Measurements from ENCODE around the gene PPP1R13B.

GRCh38 chr14:103845327-103845726, 2.0 kb downstream of the PPP1R13B start:
- no peak for TF ChIP-seq CTCF (IDR thresholded peaks at IDR 0.05 in 4 of 5, conservative IDR thresholded peaks at IDR 0.05 in 1 of 5)
- no peak for TF ChIP-seq POLR2A (IDR thresholded peaks at IDR 0.05)
